AG08396 (cell line): ENCODE data around the gene C13orf46.
"Not testable (repeated sequence)": the region's sequence is repeated elsewhere in the genome, so short reads cannot be mapped to it uniquely, and the experiment has no call there.

Experiments used
- DNase-seq: peaks from one replicate; pipeline ENCODE4 v3.0.0; 2012; ENCODE audit warnings: low spot score, mixed read lengths

The C13orf46 gene

GRCh38 chr13:113991676-113992179 lies 17.9 kb upstream of the C13orf46 start:
- no peak for DNase-seq

GRCh38 chr13:113991191-113991669 lies 17.4 kb upstream of the C13orf46 start:
- DNase-seq, result no peak

GRCh38 chr13:113990321-113990837 lies 16.5 kb upstream of the C13orf46 start:
- no peak for DNase-seq

GRCh38 chr13:113989585-113990300 lies 15.9 kb upstream of the C13orf46 start:
- DNase-seq, result no peak

GRCh38 chr13:113988859-113989258 lies 15.0 kb upstream of the C13orf46 start:
- DNase-seq, result not testable (repeated sequence)

GRCh38 chr13:113982296-113982661 lies 8.4 kb upstream of the C13orf46 start:
- DNase-seq, result no peak

- no peak for DNase-seq
These were observed 7.9 kb upstream of the C13orf46 start for GRCh38 chr13:113981611-113982295.

GRCh38 chr13:113981194-113981605 lies 7.3 kb upstream of the C13orf46 start:
- no peak for DNase-seq

GRCh38 chr13:113980489-113981064 lies 6.7 kb upstream of the C13orf46 start:
- DNase-seq, result no peak

GRCh38 chr13:113979791-113980471 lies 6.1 kb upstream of the C13orf46 start:
- DNase-seq, result no peak

- no peak for DNase-seq
These were observed 5.0 kb upstream of the C13orf46 start for GRCh38 chr13:113978741-113979481.

- DNase-seq, result no peak
These were observed 4.1 kb upstream of the C13orf46 start for GRCh38 chr13:113977976-113978375.

- DNase-seq, result peak; percentile 92
These were observed 3.1 kb upstream of the C13orf46 start for GRCh38 chr13:113976711-113977684.

GRCh38 chr13:113975416-113975815 lies 1.5 kb upstream of the C13orf46 start:
- no peak for DNase-seq

- no peak for DNase-seq
These were observed 717 bp upstream of the C13orf46 start for GRCh38 chr13:113974304-113975281.

- DNase-seq, result no peak
These were observed 1.2 kb downstream of the C13orf46 start for GRCh38 chr13:113972451-113973217.

GRCh38 chr13:113971471-113972231 lies 2.2 kb downstream of the C13orf46 start:
- no peak for DNase-seq
